Esophagus squamous epithelium (tissue), 4 donors: ENCODE results near the gene ALDH3B1.
"Not testable (repeated sequence)": the region's sequence is repeated elsewhere in the genome, so short reads cannot be mapped to it uniquely, and the experiment has no call there.

Source experiments
- POLR2A ChIP-seq, 4 donors: fragments of 450-650 bp; IDR thresholded peaks; one replicate each; pipeline ENCODE4 v1.6.1; 2017; ENCODE audit warnings: antibody characterized with exemption in 4 of 4, mild to moderate bottlenecking in 4 of 4, moderate library complexity in 3 of 4
- TF ChIP-seq, protein P1 (sequence below), 6 experiments: fragments of 450-650 bp in 4 of 6; fragments of 200-600 bp in 2 of 6; sonication (generic) in 2 of 6; IDR thresholded peaks; one replicate each; pipeline ENCODE4 v1.5.1; 2016 to 2019; ENCODE audit warnings: antibody characterized with exemption in 6 of 6, mild to moderate bottlenecking in 4 of 6, moderate library complexity in 4 of 6

DNA sequence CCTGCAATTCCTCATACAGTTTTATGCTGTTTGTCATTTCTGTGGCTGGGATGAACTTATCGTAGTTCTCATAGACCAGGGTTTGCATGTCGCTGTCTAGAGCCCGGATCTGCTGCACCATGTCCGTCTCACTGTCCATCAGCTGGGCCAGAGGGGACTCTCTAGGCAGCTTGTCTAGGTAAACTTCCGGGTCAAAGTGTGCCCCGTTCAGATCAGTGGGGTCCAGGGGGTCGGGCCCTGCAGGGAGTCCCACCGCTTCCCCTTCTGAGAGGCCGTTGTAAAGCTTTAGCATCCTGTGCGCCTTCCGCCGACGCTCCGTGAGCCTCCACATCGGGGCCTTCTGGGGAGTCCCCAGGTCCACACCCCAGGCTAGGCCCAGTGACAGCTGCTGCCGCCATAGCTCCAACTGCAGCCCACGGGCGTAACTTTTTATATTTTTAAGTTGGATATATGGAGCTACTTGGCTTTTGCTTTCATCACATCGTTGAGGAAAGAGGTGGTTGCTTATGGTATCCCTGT lies 44.2 kb upstream of the ALDH3B1 start:
- TF ChIP-seq, protein P1, sequence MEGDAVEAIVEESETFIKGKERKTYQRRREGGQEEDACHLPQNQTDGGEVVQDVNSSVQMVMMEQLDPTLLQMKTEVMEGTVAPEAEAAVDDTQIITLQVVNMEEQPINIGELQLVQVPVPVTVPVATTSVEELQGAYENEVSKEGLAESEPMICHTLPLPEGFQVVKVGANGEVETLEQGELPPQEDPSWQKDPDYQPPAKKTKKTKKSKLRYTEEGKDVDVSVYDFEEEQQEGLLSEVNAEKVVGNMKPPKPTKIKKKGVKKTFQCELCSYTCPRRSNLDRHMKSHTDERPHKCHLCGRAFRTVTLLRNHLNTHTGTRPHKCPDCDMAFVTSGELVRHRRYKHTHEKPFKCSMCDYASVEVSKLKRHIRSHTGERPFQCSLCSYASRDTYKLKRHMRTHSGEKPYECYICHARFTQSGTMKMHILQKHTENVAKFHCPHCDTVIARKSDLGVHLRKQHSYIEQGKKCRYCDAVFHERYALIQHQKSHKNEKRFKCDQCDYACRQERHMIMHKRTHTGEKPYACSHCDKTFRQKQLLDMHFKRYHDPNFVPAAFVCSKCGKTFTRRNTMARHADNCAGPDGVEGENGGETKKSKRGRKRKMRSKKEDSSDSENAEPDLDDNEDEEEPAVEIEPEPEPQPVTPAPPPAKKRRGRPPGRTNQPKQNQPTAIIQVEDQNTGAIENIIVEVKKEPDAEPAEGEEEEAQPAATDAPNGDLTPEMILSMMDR (IDR thresholded peaks at IDR 0.05): not testable (repeated sequence)
- not testable (repeated sequence) for TF ChIP-seq POLR2A (IDR thresholded peaks at IDR 0.05)
